ENCODE results near the gene TLK1. TPM values are rescaled to one million over a fixed set of nuclear protein-coding genes. Genes with fewer than 3 reads are reported as not detected.

The TLK1 gene
- polyA plus RNA-seq, 1 donor from 2014 or later: 33.1 TPM

- H3K4me2 ChIP-seq (ENCODE audit: low read length): no peak overlapping the region
- no peaks in the 10 kb centered on the region for H4K20me1 ChIP-seq (ENCODE audit: insufficient read depth)
- H3K36me3 ChIP-seq (ENCODE audit: insufficient read depth, low read length): peaks cover 6% of the 10 kb centered on the region
- H2AFZ ChIP-seq (ENCODE audit: low read depth, low read length): no peak overlapping the region
- no peaks in the 10 kb centered on the region for H3F3A ChIP-seq (ENCODE audit: insufficient read depth, low read length, poor library complexity, severe bottlenecking)
- H3K9me3 ChIP-seq (ENCODE audit: low read length): no peaks in the 10 kb centered on the region
- no peaks in the 10 kb centered on the region for H3K9me2 ChIP-seq (ENCODE audit: insufficient read depth, low read length)
- no peaks in the 10 kb centered on the region for H3K27me3 ChIP-seq (ENCODE audit: insufficient read depth, low read depth, low read length)
- no peak overlapping the region for H3K9ac ChIP-seq (ENCODE audit: low read length)
- no peaks in the 10 kb centered on the region for H3K79me2 ChIP-seq (replicated peaks; ENCODE audit: insufficient read depth, low read length)
- no peak for TF ChIP-seq REST (IDR thresholded peaks at IDR 0.05; ENCODE audit: borderline replicate concordance)
- TF ChIP-seq TAF1 (IDR thresholded peaks at IDR 0.05; ENCODE audit: low read depth): no peak
- TF ChIP-seq EZH2 (IDR thresholded peaks at IDR 0.05; ENCODE audit: borderline replicate concordance, insufficient read depth, low read length, poor library complexity, severe bottlenecking): no peak
- TF ChIP-seq EP300 (conservative IDR thresholded peaks at IDR 0.05; ENCODE audit: poor library complexity, severe bottlenecking): no peak
- TF ChIP-seq SMC3 (conservative IDR thresholded peaks at IDR 0.05; ENCODE audit: poor library complexity): no peak
- no peak for TF ChIP-seq RAD21 (conservative IDR thresholded peaks at IDR 0.05)
- TF ChIP-seq MXI1 (conservative IDR thresholded peaks at IDR 0.05; ENCODE audit: poor library complexity, severe bottlenecking): no peak
- TF ChIP-seq CTCF (IDR thresholded peaks at IDR 0.05; ENCODE audit: poor library complexity, severe bottlenecking): no peak
- TF ChIP-seq POLR2AphosphoS5 (IDR thresholded peaks at IDR 0.05): no peak
- H3K27ac ChIP-seq (ENCODE audit: low read length): no peak overlapping the region
- H3K4me3 ChIP-seq (ENCODE audit: low read length): no peak overlapping the region
These were observed 189.6 kb downstream of the TLK1 start for GRCh38 chr2:170971071-170971470.

GRCh38 chr2:170969872-170970496 lies 190.7 kb downstream of the TLK1 start:
- Histone ChIP-seq H3K27me3 (ENCODE audit: insufficient read depth, low read depth, low read length) (no peaks in the 10 kb centered on the region), H4K20me1 (ENCODE audit: insufficient read depth) (no peaks in the 10 kb centered on the region), H3K4me3 (ENCODE audit: low read length) (no peak overlapping the region), H3K9me2 (ENCODE audit: insufficient read depth, low read length) (no peaks in the 10 kb centered on the region), H3K4me2 (ENCODE audit: low read length) (no peak overlapping the region), H3F3A (ENCODE audit: insufficient read depth, low read length, poor library complexity, severe bottlenecking) (no peaks in the 10 kb centered on the region), H3K9me3 (ENCODE audit: low read length) (no peaks in the 10 kb centered on the region), H3K27ac (ENCODE audit: low read length) (no peak overlapping the region), H3K36me3 (ENCODE audit: insufficient read depth, low read length) (peaks cover 6% of the 10 kb centered on the region), H3K9ac (ENCODE audit: low read length) (no peak overlapping the region), H3K79me2 (replicated peaks; ENCODE audit: insufficient read depth, low read length) (no peaks in the 10 kb centered on the region), H2AFZ (ENCODE audit: low read depth, low read length) (no peak overlapping the region)
- TF ChIP-seq EP300 (conservative IDR thresholded peaks at IDR 0.05; ENCODE audit: poor library complexity, severe bottlenecking) (no peak), EZH2 (IDR thresholded peaks at IDR 0.05; ENCODE audit: borderline replicate concordance, insufficient read depth, low read length, poor library complexity, severe bottlenecking) (no peak)

Measured in neural cell (in vitro differentiated cells).